K562 (cell line): ENCODE data around the gene NUP50.

Source experiments
- ATF1 ChIP-seq, 2 experiments: fragments of 450-650 bp in 1 of 2; IDR thresholded peaks; 2 replicates each; pipeline ENCODE4 v1.6.1; 2016; ENCODE audit warnings: missing compliant biosample characterization in 1 of 2, missing genetic modification characterization in 1 of 2
- RAD21 ChIP-seq, 2 experiments: fragments of 250-450 bp in 1 of 2; fragments of 450-650 bp in 1 of 2; sonication (Bioruptor Pico) in 1 of 2; formaldehyde crosslinking in 1 of 2; IDR thresholded peaks in 1 of 2; conservative IDR thresholded peaks in 1 of 2; 2 replicates each; pipeline versions ENCODE4 v1.4.0 to v1.8.0; 2020 to 2022; ENCODE audit warnings: mild to moderate bottlenecking in 2 of 2, moderate library complexity in 1 of 2
- ZNF274 ChIP-seq: IDR thresholded peaks from 2 replicates; pipeline ENCODE4 v1.6.1; 2011; ENCODE audit warnings: low read depth, mild to moderate bottlenecking, low read length, moderate library complexity, borderline replicate concordance
- TF ChIP-seq, protein P1 (sequence below), 2 experiments: fragments of 450-650 bp; formaldehyde crosslinking in 1 of 2; IDR thresholded peaks; 2 replicates each; pipeline versions ENCODE4 v1.4.0 to v1.6.1; 2014 to 2020; ENCODE audit warnings: mild to moderate bottlenecking in 2 of 2, borderline replicate concordance in 1 of 2, low read depth in 1 of 2

DNA sequence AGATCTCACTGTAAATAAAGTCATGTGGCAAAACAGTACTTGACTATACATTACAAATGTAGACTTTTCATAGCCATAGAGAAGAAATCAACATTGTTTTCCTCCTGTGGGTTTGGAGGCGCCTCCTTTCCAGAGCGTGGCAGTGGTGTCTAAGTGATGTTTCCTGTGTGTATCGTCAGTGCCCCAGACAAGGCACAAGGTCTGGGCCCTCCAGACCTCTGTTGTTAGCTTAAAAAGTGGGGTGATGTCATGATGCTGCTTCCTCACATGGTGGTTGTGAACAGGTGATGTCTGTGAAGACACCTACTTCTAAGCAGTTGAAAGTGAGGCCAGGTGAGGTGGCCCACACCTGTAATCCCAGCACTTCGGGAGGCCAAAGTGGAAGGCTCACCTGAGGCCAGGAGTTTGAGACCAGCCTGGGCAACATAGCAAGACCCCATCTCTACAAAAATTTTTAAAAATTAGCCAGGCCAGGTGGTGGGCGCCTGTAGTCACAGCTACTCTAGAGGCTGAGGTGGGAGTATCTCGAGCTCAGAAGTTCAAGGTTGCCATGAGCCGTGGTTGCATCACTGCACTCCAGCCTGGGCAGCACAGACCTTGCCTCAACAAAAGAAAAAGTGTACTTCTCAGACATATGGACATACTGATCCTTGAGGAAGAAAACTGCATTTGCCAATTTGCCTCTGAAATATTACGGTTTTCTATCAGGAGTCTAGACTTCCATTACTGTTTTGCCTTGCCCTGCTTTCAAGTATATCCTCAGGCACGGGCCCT is 15.7 kb downstream of the NUP50 start:
- no peak for TF ChIP-seq ZNF274
- TF ChIP-seq, protein P1, sequence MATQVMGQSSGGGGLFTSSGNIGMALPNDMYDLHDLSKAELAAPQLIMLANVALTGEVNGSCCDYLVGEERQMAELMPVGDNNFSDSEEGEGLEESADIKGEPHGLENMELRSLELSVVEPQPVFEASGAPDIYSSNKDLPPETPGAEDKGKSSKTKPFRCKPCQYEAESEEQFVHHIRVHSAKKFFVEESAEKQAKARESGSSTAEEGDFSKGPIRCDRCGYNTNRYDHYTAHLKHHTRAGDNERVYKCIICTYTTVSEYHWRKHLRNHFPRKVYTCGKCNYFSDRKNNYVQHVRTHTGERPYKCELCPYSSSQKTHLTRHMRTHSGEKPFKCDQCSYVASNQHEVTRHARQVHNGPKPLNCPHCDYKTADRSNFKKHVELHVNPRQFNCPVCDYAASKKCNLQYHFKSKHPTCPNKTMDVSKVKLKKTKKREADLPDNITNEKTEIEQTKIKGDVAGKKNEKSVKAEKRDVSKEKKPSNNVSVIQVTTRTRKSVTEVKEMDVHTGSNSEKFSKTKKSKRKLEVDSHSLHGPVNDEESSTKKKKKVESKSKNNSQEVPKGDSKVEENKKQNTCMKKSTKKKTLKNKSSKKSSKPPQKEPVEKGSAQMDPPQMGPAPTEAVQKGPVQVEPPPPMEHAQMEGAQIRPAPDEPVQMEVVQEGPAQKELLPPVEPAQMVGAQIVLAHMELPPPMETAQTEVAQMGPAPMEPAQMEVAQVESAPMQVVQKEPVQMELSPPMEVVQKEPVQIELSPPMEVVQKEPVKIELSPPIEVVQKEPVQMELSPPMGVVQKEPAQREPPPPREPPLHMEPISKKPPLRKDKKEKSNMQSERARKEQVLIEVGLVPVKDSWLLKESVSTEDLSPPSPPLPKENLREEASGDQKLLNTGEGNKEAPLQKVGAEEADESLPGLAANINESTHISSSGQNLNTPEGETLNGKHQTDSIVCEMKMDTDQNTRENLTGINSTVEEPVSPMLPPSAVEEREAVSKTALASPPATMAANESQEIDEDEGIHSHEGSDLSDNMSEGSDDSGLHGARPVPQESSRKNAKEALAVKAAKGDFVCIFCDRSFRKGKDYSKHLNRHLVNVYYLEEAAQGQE (IDR thresholded peaks at IDR 0.05; ENCODE audit: borderline replicate concordance): no peak
- TF ChIP-seq, protein P1 (CRISPR knock-in tag; IDR thresholded peaks at IDR 0.05; ENCODE audit: low read depth): no peak
- TF ChIP-seq RAD21 (CRISPR knock-in tag; conservative IDR thresholded peaks at IDR 0.05 in 1 of 2, IDR thresholded peaks at IDR 0.05 in 1 of 2): no peak
- TF ChIP-seq ATF1 (CRISPR knock-in tag; IDR thresholded peaks at IDR 0.05): no peak
- TF ChIP-seq ATF1 (tag; IDR thresholded peaks at IDR 0.05): no peak
